DOHH2 (cell line): Measurements from ENCODE around the gene SLC27A5.

Experiments
- H3F3A ChIP-seq: fragments of 200-600 bp; sonication (generic), shearing (Covaris generic); 2 replicates; pipeline ENCODE4 v1.6.0; 2016; ENCODE audit warnings: antibody characterized with exemption, mild to moderate bottlenecking; ENCODE audit not compliant: control insufficient read depth, insufficient read depth
- H3K27ac ChIP-seq: fragments of 200-600 bp; sonication (generic); 2 replicates; pipeline ENCODE4 v1.5.1; 2014; ENCODE audit warnings: low read depth, mild to moderate bottlenecking, low read length, moderate library complexity
- H3K27me3 ChIP-seq: fragments of 200-600 bp; sonication (generic); 2 replicates; pipeline ENCODE4 v1.6.1; 2014; ENCODE audit warnings: mild to moderate bottlenecking, low read length, mixed read lengths; ENCODE audit not compliant: control insufficient read depth
- H3K36me3 ChIP-seq: fragments of 200-600 bp; sonication (generic); 2 replicates; pipeline ENCODE4 v1.6.1; 2014; ENCODE audit warnings: mild to moderate bottlenecking, low read length, moderate library complexity, mixed read lengths; ENCODE audit not compliant: control insufficient read depth
- H3K4me1 ChIP-seq: fragments of 200-600 bp; sonication (generic); 2 replicates; pipeline ENCODE4 v1.6.1; 2014; ENCODE audit warnings: mild to moderate bottlenecking, low read length, mixed read lengths; ENCODE audit not compliant: control insufficient read depth
- H3K4me2 ChIP-seq: fragments of 200-600 bp; sonication (generic); 2 replicates; pipeline ENCODE4 v1.6.0; 2014; ENCODE audit warnings: mild to moderate bottlenecking, low read length, moderate library complexity
- H3K4me3 ChIP-seq: fragments of 200-600 bp; sonication (generic); 2 replicates; pipeline ENCODE4 v1.5.1; 2014; ENCODE audit warnings: mild to moderate bottlenecking, low read length, mixed read lengths
- H3K79me2 ChIP-seq: fragments of 200-600 bp; sonication (generic); 2 replicates; pipeline ENCODE4 v1.6.1; 2014; ENCODE audit warnings: mild to moderate bottlenecking, low read length, mixed read lengths; ENCODE audit not compliant: control insufficient read depth
- H3K9me2 ChIP-seq: fragments of 200-600 bp; sonication (generic); replicated peaks from 2 replicates; pipeline ENCODE4 v1.6.1; 2014; ENCODE audit warnings: mild to moderate bottlenecking, low read length, mixed read lengths; ENCODE audit not compliant: control insufficient read depth
- H3K9me3 ChIP-seq: fragments of 200-600 bp; sonication (generic); 2 replicates; pipeline ENCODE4 v1.6.1; 2014; ENCODE audit warnings: antibody characterized with exemption, low read length, mixed read lengths; ENCODE audit not compliant: control insufficient read depth, insufficient read depth
- H4K20me1 ChIP-seq: fragments of 200-600 bp; sonication (generic); 2 replicates; pipeline ENCODE4 v1.6.0; 2014; ENCODE audit warnings: low read depth, mild to moderate bottlenecking, antibody characterized with exemption, low read length, moderate library complexity; ENCODE audit not compliant: control insufficient read depth, insufficient read depth
- EZH2phosphoT487 ChIP-seq: fragments of 200-600 bp; sonication (generic); IDR thresholded peaks from 2 replicates; pipeline ENCODE4 v1.6.1; 2017; ENCODE audit warnings: borderline replicate concordance, mild to moderate bottlenecking, antibody characterized with exemption, low read length, moderate library complexity, mixed read lengths
- TF ChIP-seq, protein P1 (sequence below): fragments of 200-600 bp; sonication (generic); IDR thresholded peaks from one replicate; pipeline ENCODE4 v1.5.1; 2014; ENCODE audit warnings: antibody characterized with exemption, mild to moderate bottlenecking, low read depth, low read length; ENCODE audit not compliant: poor library complexity, severe bottlenecking

The SLC27A5 gene

DNA sequence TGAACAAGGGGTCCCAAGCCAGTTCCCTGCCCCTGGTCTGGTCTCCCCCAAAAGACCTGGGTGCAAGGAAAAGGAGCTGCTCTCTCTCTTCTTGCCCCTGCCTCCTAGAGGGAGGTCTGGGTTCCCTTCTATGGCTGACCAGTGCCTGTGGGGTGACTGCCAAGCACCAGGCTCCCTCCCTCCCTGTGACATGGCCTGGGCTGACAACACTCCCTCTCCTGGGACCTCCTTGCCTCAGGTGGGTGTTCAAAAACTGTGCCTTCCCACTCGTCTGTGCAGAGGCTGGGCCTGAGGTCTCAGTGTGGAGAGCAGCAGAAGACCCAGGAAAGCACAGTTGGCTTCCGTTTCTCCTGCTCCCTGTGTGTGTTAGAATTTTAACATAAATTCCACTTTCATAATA is 31.0 kb downstream of the SLC27A5 start:
- Histone ChIP-seq H3K4me1 (peaks cover 11% of the 10 kb centered on the region), H4K20me1 (no peaks in the 10 kb centered on the region), H3K9me2 (no peaks in the 10 kb centered on the region), H3K27ac (no peak overlapping the region), H3K36me3 (no peaks in the 10 kb centered on the region), H3K4me3 (no peak overlapping the region), H3K27me3 (no peaks in the 10 kb centered on the region), H3F3A (no peaks in the 10 kb centered on the region), H3K4me2 (no peak overlapping the region), H3K79me2 (no peaks in the 10 kb centered on the region), H3K9me3 (no peaks in the 10 kb centered on the region)
- no peak for TF ChIP-seq EZH2phosphoT487

DNA sequence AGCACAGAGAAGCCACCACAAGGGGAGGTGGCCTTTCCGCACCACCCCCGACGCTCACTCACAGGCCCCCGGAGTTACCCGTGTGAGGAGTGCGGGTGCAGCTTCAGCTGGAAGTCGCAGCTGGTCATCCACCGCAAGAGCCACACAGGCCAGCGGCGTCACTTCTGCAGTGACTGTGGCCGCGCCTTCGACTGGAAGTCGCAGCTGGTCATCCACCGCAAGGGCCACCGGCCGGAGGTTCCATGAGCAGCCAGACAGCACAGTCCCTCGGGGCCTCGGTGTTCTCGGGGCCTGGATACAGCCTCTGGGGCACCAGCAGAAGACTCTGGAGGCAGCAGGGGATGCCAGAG is 31.3 kb downstream of the SLC27A5 start:
- H3K27me3 ChIP-seq: no peaks in the 10 kb centered on the region
- H3K79me2 ChIP-seq: no peaks in the 10 kb centered on the region
- H3K9me2 ChIP-seq: no peaks in the 10 kb centered on the region
- no peaks in the 10 kb centered on the region for H4K20me1 ChIP-seq
- no peaks in the 10 kb centered on the region for H3K9me3 ChIP-seq
- peaks cover 12% of the 10 kb centered on the region for H3K4me1 ChIP-seq
- H3K27ac ChIP-seq: no peak overlapping the region
- H3K4me3 ChIP-seq: no peak overlapping the region
- no peak overlapping the region for H3K4me2 ChIP-seq
- H3K36me3 ChIP-seq: no peaks in the 10 kb centered on the region
- TF ChIP-seq, protein P1, sequence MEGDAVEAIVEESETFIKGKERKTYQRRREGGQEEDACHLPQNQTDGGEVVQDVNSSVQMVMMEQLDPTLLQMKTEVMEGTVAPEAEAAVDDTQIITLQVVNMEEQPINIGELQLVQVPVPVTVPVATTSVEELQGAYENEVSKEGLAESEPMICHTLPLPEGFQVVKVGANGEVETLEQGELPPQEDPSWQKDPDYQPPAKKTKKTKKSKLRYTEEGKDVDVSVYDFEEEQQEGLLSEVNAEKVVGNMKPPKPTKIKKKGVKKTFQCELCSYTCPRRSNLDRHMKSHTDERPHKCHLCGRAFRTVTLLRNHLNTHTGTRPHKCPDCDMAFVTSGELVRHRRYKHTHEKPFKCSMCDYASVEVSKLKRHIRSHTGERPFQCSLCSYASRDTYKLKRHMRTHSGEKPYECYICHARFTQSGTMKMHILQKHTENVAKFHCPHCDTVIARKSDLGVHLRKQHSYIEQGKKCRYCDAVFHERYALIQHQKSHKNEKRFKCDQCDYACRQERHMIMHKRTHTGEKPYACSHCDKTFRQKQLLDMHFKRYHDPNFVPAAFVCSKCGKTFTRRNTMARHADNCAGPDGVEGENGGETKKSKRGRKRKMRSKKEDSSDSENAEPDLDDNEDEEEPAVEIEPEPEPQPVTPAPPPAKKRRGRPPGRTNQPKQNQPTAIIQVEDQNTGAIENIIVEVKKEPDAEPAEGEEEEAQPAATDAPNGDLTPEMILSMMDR: no peak
- TF ChIP-seq EZH2phosphoT487: no peak
- 0 out of 2 replicates have a peak, but pooled peaks cover under 1% of the 10 kb centered on the region for H3F3A ChIP-seq

DNA sequence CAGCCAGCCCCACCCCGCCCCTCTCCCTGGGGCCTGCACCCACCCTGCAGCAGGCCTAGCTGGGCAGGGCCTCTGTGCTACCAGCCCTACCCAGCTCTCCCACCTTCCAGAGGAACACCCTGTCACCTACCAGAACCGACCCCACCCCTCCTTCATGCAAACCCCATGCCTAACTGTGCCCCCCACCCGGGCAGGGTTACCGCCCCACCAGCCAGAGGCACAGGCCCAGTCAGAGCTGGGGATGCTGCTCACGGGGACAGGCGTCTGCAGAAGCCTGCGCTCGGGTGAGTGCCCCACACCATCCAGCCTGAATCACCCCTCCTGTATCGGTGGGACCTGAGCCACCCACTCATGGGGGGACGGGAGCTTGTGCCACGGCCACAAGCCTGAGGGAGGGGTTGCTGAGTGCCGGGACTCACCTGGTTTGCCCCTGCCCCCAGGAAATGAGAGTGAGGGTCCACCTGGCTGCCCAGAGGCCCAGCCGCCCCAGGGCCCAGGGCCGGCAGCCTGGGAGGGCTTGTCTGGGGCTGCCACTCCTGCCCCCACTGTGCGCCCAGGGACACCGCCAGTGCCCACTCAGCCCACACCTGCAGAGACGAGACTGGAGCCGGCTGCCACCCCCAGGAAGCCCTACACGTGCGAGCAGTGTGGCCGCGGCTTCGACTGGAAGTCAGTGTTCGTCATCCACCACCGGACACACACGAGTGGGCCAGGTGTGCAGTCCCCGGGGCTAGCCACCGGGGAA is 31.9 kb downstream of the SLC27A5 start:
- Histone ChIP-seq H3F3A (peaks cover 6% of the 10 kb centered on the region; the same call in 1 of the 2 replicates), H3K27ac (no peak overlapping the region), H3K9me2 (no peaks in the 10 kb centered on the region), H4K20me1 (no peaks in the 10 kb centered on the region; the same call in 1 of the 2 replicates), H3K9me3 (no peaks in the 10 kb centered on the region), H3K79me2 (no peaks in the 10 kb centered on the region), H3K4me3 (no peak overlapping the region), H3K36me3 (no peaks in the 10 kb centered on the region), H3K27me3 (no peaks in the 10 kb centered on the region), H3K4me2 (no peak overlapping the region), H3K4me1 (peaks cover 17% of the 10 kb centered on the region)
- no peak for TF ChIP-seq EZH2phosphoT487

DNA sequence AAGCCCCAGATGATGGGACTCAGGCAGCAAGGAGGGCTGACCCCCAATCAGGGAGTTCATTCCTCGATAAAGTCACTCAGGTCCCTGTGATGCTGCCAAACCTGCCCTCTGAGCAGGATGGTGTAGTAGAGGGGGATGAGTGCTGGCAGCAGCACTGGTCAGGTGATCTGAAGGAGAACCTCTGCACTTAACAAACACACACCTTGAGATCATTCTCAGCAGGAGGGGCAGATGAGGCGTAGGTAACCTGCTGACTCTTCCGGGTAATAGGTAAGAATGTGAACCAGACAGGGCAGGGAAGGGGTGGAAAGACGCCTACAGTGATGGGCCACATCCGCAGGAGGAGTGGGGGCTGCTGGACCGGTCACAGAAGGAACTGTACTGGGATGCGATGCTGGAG is 32.5 kb downstream of the SLC27A5 start:
- Histone ChIP-seq H3K27ac (no peak overlapping the region), H3K4me2 (no peak overlapping the region), H3K9me3 (no peaks in the 10 kb centered on the region), H3K27me3 (no peaks in the 10 kb centered on the region), H3K4me1 (peaks cover 22% of the 10 kb centered on the region), H3K79me2 (no peaks in the 10 kb centered on the region), H3K9me2 (no peaks in the 10 kb centered on the region), H4K20me1 (no peaks in the 10 kb centered on the region; the same call in 1 of the 2 replicates), H3K36me3 (no peaks in the 10 kb centered on the region), H3K4me3 (no peak overlapping the region), H3F3A (peaks cover 12% of the 10 kb centered on the region)
- TF ChIP-seq EZH2phosphoT487: no peak

DNA sequence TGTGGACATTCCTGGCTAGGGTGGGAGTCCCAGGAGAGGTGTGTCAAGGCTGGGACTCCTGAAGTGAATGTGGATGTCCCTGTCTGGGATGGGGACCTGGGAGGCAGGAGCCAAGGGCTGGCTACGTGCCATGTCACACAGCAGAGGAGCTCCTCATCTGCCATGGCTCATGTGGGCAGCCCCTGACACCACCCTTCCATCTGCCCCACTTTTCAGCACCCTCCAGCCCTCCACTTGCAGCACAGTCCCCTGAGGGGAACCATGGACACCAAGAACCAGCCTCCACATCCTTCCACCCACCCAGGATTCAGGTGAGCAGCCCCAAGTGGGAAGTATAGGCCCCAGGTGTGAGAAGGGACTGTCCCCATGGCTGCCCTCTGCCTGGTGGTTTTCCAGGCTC is 33.9 kb downstream of the SLC27A5 start:
- no peaks in the 10 kb centered on the region; the same call in 1 of the 2 replicates for H4K20me1 ChIP-seq
- TF ChIP-seq, protein P1: no peak
- TF ChIP-seq EZH2phosphoT487: no peak
- H3K9me3 ChIP-seq: no peaks in the 10 kb centered on the region
- peaks cover 8% of the 10 kb centered on the region for H3K36me3 ChIP-seq
- H3K9me2 ChIP-seq: no peaks in the 10 kb centered on the region
- H3F3A ChIP-seq: peaks cover 12% of the 10 kb centered on the region
- H3K4me2 ChIP-seq: no peak overlapping the region
- H3K4me3 ChIP-seq: no peak overlapping the region
- peaks cover 22% of the 10 kb centered on the region for H3K4me1 ChIP-seq
- H3K27ac ChIP-seq: no peak overlapping the region
- no peaks in the 10 kb centered on the region for H3K79me2 ChIP-seq
- H3K27me3 ChIP-seq: no peaks in the 10 kb centered on the region
